GM23338 (cell line): ENCODE measurements around the gene CA4. TPM values are rescaled to one million over a fixed set of nuclear protein-coding genes. Genes with fewer than 3 reads are reported as not detected.

Experiments used
- ATAC-seq: fragments of 200-7000 bp; cut with Tn5 transposase; 3 replicates; pipeline ENCODE4 v1.9.1; 2020
- DNase-seq: peaks from one replicate; pipeline ENCODE4 v3.0.0-alpha.2; 2015; ENCODE audit warnings: low spot score
- H2AFZ ChIP-seq: fragments of 200-600 bp; sonication (generic); 2 replicates; pipeline ENCODE4 v1.8.0; 2016; ENCODE audit warnings: antibody characterized with exemption, mild to moderate bottlenecking, moderate library complexity
- H3F3A ChIP-seq: fragments of 200-600 bp; sonication (generic); replicated peaks from 2 replicates; pipeline ENCODE4 v1.8.0; 2017; ENCODE audit warnings: antibody characterized with exemption, mixed run types, low read depth
- H3K27ac ChIP-seq: fragments of 200-600 bp; sonication (generic); 2 replicates; pipeline ENCODE4 v1.6.1; 2016; ENCODE audit warnings: low read depth
- H3K27me3 ChIP-seq: fragments of 200-600 bp; sonication (generic); 2 replicates; pipeline ENCODE4 v1.8.0; 2016; ENCODE audit warnings: mild to moderate bottlenecking, mixed run types, moderate library complexity; ENCODE audit not compliant: insufficient read depth
- H3K36me3 ChIP-seq: fragments of 200-600 bp; sonication (generic); 2 replicates; pipeline ENCODE4 v1.8.0; 2016; ENCODE audit warnings: mild to moderate bottlenecking; ENCODE audit not compliant: insufficient read depth
- H3K4me1 ChIP-seq: fragments of 200-600 bp; sonication (generic); 2 replicates; pipeline ENCODE4 v1.8.0; 2016; ENCODE audit warnings: mild to moderate bottlenecking, moderate library complexity; ENCODE audit not compliant: insufficient read depth
- H3K4me2 ChIP-seq: fragments of 200-600 bp; sonication (generic); 2 replicates; pipeline ENCODE4 v1.7.1; 2017; ENCODE audit warnings: mixed run types
- H3K4me3 ChIP-seq: fragments of 200-600 bp; sonication (generic); 2 replicates; pipeline ENCODE4 v1.6.1; 2016; ENCODE audit warnings: mixed run types
- H3K79me2 ChIP-seq: fragments of 200-600 bp; sonication (generic); replicated peaks from 2 replicates; pipeline ENCODE4 v1.8.0; 2017; ENCODE audit warnings: mild to moderate bottlenecking; ENCODE audit not compliant: insufficient read depth
- H3K9me2 ChIP-seq: fragments of 200-600 bp; sonication (generic); 2 replicates; pipeline ENCODE4 v1.8.0; 2017; ENCODE audit not compliant: insufficient read depth
- H4K20me1 ChIP-seq: fragments of 200-600 bp; sonication (generic); replicated peaks from 2 replicates; pipeline ENCODE4 v1.8.0; 2017; ENCODE audit warnings: mild to moderate bottlenecking; ENCODE audit not compliant: insufficient read depth
- H3K27ac Mint-ChIP-seq: 2 replicates; pipeline ENCODE4 v1.8.0; 2020; ENCODE audit warnings: inconsistent platforms, mild to moderate bottlenecking, moderate library complexity, mixed read lengths
- H3K27me3 Mint-ChIP-seq: 3 replicates; pipeline ENCODE4 v1.8.0; 2022; ENCODE audit warnings: low read depth, mild to moderate bottlenecking, moderate library complexity, mixed read lengths, inconsistent platforms; ENCODE audit not compliant: insufficient read depth, poor library complexity
- H3K36me3 Mint-ChIP-seq: 3 replicates; pipeline ENCODE4 v1.8.0; 2021; ENCODE audit warnings: low read depth, mild to moderate bottlenecking, inconsistent platforms, moderate library complexity, mixed read lengths
- H3K4me1 Mint-ChIP-seq: 3 replicates; pipeline ENCODE4 v1.8.0; 2020; ENCODE audit warnings: mild to moderate bottlenecking, inconsistent platforms, mixed read lengths
- H3K4me3 Mint-ChIP-seq: 3 replicates; pipeline ENCODE4 v1.8.0; 2021; ENCODE audit warnings: moderate library complexity, mild to moderate bottlenecking, inconsistent platforms, mixed read lengths
- H3K9me3 Mint-ChIP-seq: 3 replicates; pipeline ENCODE4 v1.8.0; 2020; ENCODE audit warnings: moderate library complexity, mild to moderate bottlenecking, inconsistent platforms, mixed read lengths
- ETS1 ChIP-seq: IDR thresholded peaks from 2 replicates; pipeline ENCODE4 v1.6.1; 2016; ENCODE audit warnings: antibody characterized with exemption
- EZH2 ChIP-seq: fragments of 200-600 bp; sonication (generic); IDR thresholded peaks from one replicate; pipeline ENCODE4 v1.8.0; 2017; ENCODE audit warnings: antibody characterized with exemption, mild to moderate bottlenecking, low read depth; ENCODE audit not compliant: unreplicated experiment
- ZNF114 ChIP-seq: fragments of 250-450 bp; sonication (Bioruptor Pico); IDR thresholded peaks from 2 replicates; pipeline ENCODE4 v1.5.0; 2020; ENCODE audit warnings: mild to moderate bottlenecking, moderate library complexity
- polyA plus RNA-seq: library from polyadenylated mRNA; unstranded; fragments of >200 nt; fragmentation: Nextera tagmentation; extraction: Ambion mirVana; gene quantifications from 2 replicates; pipeline ENCODE4 v1.2.1, GENCODE V29; 2016
- total RNA-seq: library from RNA; depleted of rRNA; stranded (reverse); fragments of >200 nt; shearing (Covaris generic); gene quantifications from 2 replicates; pipeline ENCODE4 v1.2.3, GENCODE V29; 2014
- TF ChIP-seq, protein P1 (sequence below): fragments of 250-450 bp; sonication (Bioruptor Pico); IDR thresholded peaks from 2 replicates; pipeline ENCODE4 v1.5.0; 2020; ENCODE audit warnings: mild to moderate bottlenecking, moderate library complexity
- TF ChIP-seq, protein P2 (sequence below), 2 experiments: fragments of 200-600 bp in 1 of 2; sonication (generic) in 1 of 2; conservative IDR thresholded peaks; 2 replicates each; pipeline versions ENCODE4 v1.5.1 to v1.6.1; 2016 to 2017; ENCODE audit warnings: antibody characterized with exemption in 2 of 2, low read depth in 2 of 2, mild to moderate bottlenecking in 2 of 2, moderate library complexity in 1 of 2

Gene CA4
- total and polyA plus RNA-seq, 2 experiments from 2014 or later = 7.6 to 8.2 TPM

GRCh38 chr17:60141111-60142018, 8.4 kb upstream of the CA4 start:
- H3K4me1 Mint-ChIP-seq = peaks cover 50% of the 10 kb centered on the region
- peak overlapping the region; percentile 74 for H3K4me2 ChIP-seq

More at GRCh38 chr17:60141111-60142018, 8.4 kb upstream of the CA4 start:
- Histone ChIP-seq H3F3A (peaks cover 18% of the 10 kb centered on the region), H3K79me2 (no peaks in the 10 kb centered on the region), H2AFZ (peak overlapping the region; percentile 77; the same call in 1 of the 2 replicates), H3K4me1 (peaks cover 45% of the 10 kb centered on the region), H3K27me3 (peaks cover 89% of the 10 kb centered on the region), H3K27ac (no peak overlapping the region), H3K9me2 (no peaks in the 10 kb centered on the region), H3K4me3 (peak overlapping the region; percentile 47), H3K36me3 (no peaks in the 10 kb centered on the region), H4K20me1 (peaks cover 9% of the 10 kb centered on the region; the same call in 1 of the 2 replicates)
- Mint-ChIP-seq H3K27ac (no peak overlapping the region), H3K36me3 (no peaks in the 10 kb centered on the region), H3K27me3 (peaks cover 74% of the 10 kb centered on the region), H3K4me3 (peak overlapping the region; percentile 74), H3K9me3 (no peaks in the 10 kb centered on the region; the same call in 2 of the 3 replicates)
- TF ChIP-seq, protein P1, sequence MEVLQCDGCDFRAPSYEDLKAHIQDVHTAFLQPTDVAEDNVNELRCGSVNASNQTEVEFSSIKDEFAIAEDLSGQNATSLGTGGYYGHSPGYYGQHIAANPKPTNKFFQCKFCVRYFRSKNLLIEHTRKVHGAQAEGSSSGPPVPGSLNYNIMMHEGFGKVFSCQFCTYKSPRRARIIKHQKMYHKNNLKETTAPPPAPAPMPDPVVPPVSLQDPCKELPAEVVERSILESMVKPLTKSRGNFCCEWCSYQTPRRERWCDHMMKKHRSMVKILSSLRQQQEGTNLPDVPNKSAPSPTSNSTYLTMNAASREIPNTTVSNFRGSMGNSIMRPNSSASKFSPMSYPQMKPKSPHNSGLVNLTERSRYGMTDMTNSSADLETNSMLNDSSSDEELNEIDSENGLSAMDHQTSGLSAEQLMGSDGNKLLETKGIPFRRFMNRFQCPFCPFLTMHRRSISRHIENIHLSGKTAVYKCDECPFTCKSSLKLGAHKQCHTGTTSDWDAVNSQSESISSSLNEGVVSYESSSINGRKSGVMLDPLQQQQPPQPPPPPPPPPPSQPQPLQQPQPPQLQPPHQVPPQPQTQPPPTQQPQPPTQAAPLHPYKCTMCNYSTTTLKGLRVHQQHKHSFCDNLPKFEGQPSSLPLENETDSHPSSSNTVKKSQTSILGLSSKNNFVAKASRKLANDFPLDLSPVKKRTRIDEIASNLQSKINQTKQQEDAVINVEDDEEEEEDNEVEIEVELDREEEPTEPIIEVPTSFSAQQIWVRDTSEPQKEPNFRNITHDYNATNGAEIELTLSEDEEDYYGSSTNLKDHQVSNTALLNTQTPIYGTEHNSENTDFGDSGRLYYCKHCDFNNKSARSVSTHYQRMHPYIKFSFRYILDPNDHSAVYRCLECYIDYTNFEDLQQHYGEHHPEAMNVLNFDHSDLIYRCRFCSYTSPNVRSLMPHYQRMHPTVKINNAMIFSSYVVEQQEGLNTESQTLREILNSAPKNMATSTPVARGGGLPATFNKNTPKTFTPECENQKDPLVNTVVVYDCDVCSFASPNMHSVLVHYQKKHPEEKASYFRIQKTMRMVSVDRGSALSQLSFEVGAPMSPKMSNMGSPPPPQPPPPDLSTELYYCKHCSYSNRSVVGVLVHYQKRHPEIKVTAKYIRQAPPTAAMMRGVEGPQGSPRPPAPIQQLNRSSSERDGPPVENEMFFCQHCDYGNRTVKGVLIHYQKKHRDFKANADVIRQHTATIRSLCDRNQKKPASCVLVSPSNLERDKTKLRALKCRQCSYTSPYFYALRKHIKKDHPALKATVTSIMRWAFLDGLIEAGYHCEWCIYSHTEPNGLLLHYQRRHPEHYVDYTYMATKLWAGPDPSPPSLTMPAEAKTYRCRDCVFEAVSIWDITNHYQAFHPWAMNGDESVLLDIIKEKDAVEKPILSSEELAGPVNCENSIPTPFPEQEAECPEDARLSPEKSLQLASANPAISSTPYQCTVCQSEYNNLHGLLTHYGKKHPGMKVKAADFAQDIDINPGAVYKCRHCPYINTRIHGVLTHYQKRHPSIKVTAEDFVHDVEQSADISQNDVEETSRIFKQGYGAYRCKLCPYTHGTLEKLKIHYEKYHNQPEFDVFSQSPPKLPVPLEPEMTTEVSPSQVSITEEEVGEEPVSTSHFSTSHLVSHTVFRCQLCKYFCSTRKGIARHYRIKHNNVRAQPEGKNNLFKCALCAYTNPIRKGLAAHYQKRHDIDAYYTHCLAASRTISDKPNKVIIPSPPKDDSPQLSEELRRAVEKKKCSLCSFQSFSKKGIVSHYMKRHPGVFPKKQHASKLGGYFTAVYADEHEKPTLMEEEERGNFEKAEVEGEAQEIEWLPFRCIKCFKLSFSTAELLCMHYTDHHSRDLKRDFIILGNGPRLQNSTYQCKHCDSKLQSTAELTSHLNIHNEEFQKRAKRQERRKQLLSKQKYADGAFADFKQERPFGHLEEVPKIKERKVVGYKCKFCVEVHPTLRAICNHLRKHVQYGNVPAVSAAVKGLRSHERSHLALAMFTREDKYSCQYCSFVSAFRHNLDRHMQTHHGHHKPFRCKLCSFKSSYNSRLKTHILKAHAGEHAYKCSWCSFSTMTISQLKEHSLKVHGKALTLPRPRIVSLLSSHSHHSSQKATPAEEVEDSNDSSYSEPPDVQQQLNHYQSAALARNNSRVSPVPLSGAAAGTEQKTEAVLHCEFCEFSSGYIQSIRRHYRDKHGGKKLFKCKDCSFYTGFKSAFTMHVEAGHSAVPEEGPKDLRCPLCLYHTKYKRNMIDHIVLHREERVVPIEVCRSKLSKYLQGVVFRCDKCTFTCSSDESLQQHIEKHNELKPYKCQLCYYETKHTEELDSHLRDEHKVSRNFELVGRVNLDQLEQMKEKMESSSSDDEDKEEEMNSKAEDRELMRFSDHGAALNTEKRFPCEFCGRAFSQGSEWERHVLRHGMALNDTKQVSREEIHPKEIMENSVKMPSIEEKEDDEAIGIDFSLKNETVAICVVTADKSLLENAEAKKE = no peak
- TF ChIP-seq, protein P2, sequence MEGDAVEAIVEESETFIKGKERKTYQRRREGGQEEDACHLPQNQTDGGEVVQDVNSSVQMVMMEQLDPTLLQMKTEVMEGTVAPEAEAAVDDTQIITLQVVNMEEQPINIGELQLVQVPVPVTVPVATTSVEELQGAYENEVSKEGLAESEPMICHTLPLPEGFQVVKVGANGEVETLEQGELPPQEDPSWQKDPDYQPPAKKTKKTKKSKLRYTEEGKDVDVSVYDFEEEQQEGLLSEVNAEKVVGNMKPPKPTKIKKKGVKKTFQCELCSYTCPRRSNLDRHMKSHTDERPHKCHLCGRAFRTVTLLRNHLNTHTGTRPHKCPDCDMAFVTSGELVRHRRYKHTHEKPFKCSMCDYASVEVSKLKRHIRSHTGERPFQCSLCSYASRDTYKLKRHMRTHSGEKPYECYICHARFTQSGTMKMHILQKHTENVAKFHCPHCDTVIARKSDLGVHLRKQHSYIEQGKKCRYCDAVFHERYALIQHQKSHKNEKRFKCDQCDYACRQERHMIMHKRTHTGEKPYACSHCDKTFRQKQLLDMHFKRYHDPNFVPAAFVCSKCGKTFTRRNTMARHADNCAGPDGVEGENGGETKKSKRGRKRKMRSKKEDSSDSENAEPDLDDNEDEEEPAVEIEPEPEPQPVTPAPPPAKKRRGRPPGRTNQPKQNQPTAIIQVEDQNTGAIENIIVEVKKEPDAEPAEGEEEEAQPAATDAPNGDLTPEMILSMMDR (conservative IDR thresholded peaks at IDR 0.05; ENCODE audit: low read depth in 2 of 2) = no peak
- TF ChIP-seq EZH2 = peak; percentile 32
- TF ChIP-seq ZNF114 (CRISPR knock-in tag) = no peak
- TF ChIP-seq ETS1 = no peak
- DNase-seq (peak; percentile 50), ATAC-seq (peak; percentile 10)
